HG02642 (cell line): ENCODE measurements around the gene MRO.

Source experiments
- ATAC-seq: cut with Tn5 transposase; IDR thresholded peaks from one replicate; pipeline ENCODE4 v1.9.1; 2021; ENCODE audit warnings: mild to moderate bottlenecking; ENCODE audit not compliant: unreplicated experiment, poor library complexity

Gene MRO

DNA sequence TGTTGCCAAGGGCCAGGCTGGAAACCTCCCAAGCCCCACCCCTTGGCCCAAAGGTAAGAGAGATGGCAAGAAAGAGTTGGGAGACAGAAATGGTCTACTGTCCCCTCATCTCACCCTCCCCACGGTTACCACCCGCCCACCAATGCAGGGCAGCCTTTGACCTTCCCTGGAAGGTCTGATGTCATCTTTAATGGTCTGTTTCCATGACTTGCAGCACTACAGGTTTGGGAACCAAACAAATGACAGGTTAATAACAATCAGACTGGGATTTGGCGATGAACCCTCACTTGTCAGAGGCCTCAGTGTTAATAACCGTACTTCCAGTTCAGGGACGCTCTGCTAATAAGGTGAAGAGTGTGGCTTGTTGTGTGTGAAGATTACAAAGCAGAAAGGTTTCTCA lies 70.4 kb downstream of the MRO start:
- no peak for ATAC-seq

DNA sequence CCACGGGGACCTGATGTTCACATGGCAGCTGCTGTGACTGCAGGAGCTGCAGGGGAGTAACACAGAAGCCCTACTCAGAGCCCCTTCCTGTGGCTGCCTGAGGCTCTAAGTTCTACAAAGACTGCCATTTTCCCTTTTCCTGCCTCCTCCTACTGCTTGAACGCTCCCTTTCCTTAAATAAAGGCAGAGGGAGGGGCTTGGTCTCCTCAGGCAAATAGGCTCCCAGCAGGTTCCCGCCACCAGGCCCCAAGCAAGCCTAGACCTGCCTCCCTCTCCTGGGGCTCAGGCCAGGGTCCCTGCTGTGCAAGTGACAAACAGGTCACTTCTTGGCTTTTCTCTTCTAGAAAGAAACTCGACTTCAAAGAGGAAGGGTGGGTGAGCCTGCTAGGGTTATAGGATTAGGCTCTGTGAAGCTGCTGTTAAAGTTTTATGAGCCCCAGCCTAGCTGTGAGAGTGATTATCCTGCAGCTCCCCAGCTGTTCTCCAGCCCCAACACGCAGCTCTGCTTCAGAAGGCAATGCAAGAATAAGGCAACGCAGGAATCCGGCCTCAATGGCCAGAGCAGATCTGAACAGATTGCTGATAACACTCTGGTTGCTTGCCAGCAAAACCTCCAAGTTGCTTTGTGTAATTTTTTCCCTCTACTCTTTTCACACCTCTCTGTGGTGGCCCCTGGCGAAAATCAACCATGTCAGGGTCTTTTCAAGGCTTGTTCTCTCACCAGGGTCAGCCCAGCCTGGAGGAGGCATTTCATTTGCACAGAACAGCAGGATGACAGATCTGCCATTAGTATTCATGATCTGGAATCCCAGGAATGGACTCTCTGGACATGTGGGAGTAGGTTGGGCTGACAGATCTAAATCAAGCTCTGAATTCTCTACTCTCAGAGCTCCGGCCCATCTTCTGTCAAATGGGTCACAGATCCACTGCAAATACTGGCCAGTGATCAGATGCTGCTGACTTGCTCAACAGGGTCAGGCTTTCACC lies 71.3 kb downstream of the MRO start:
- no peak for ATAC-seq

DNA sequence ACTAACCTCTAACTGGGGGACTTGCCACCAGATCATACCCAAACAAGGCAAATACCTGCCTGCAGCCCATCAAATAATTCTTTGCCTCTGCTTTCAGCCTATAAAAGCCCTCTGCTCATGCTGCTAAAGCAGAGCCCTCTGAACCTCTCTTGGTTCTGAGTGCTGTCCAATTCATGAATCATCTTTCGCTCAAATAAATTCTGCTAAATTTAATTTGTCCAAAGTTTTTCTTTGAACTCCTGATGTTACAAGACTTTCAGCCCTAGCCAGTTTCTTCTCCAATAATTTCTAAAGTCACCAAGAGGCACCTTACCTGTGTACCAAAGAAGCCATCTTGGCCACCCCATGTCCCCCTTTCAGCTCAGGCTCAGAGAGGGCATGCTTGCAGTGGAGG lies 72.0 kb downstream of the MRO start:
- no peak for ATAC-seq

DNA sequence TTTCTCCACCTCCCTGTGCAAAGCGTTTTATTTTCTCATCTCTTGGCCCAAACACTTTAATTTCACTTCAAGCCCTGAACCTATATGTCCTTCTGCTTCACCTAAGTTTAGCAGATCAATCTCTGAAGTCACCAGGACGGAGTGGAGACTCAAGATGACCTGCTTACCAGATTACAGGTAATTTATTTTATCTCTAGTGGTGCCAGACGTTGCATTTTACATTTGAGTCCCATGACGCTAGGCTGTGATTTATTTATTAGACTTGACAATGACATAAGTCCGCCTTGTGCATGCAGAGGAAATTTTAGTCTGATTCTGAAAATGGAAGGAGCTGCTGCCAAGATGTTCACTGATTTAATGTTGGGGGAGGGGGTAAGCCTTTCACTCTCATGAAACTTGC lies 73.9 kb downstream of the MRO start:
- no peak for ATAC-seq
